H1 (cell line): ENCODE data around the gene PAQR8. TPM values are rescaled to one million over a fixed set of nuclear protein-coding genes. Genes with fewer than 3 reads are reported as not detected.

Experiments used
- BRCA1 ChIP-seq: IDR thresholded peaks from 2 replicates; pipeline ENCODE4 v1.6.1; 2012; ENCODE audit warnings: low read depth, low read length, improper control_type of control experiment
- CHD1 ChIP-seq: IDR thresholded peaks from 2 replicates; pipeline ENCODE4 v1.6.1; 2012; ENCODE audit warnings: low read depth, low read length, improper control_type of control experiment
- CHD7 ChIP-seq: fragments of 300-600 bp; sonication (generic); IDR thresholded peaks from 2 replicates; pipeline ENCODE4 v1.7.1; 2012; ENCODE audit warnings: low read length, moderate library complexity, mild to moderate bottlenecking, inconsistent platforms; ENCODE audit not compliant: insufficient replicate concordance
- E2F6 ChIP-seq: IDR thresholded peaks from 2 replicates; pipeline ENCODE4 v1.6.1; 2012; ENCODE audit warnings: inconsistent platforms
- polyA plus RNA-seq, 7 experiments: library from polyadenylated mRNA; depleted of rRNA in 3 of 7; stranded (reverse) in 5 of 7; unstranded in 2 of 7; fragments of >200 nt in 5 of 7; fragments of 200-250 nt in 2 of 7; gene quantifications; 1 replicate in 5 of 7; 2 replicates in 1 of 7; 4 replicates in 1 of 7; pipeline versions ENCODE4 v1.2.1 to v1.2.3, GENCODE V29; 2011 to 2013; ENCODE audit warnings: missing spikeins in 2 of 7, mixed read lengths in 2 of 7
- total RNA-seq: library from RNA; stranded (reverse); fragmentation: NEBNext Ultra II Directional; extraction: Animal tissue kit (Norgen Biotek cat#: 25700); gene quantifications from 2 replicates; pipeline ENCODE4 v1.2.1, GENCODE V29; 2021

Gene PAQR8
- total and polyA plus RNA-seq, 2 of the 8 experiments (the other 6 are each of a cell fraction or from before 2014, with no cell fraction given): 7.6 to 9.6 TPM

- TF ChIP-seq CHD7: no peak
- no peak for TF ChIP-seq BRCA1
- no peak for TF ChIP-seq CHD1
- no peak for TF ChIP-seq E2F6
- TF ChIP-seq, all 59 proteins: peak for 0
These were observed 15.4 kb upstream of the PAQR8 start (continued) for GRCh38 chr6:52346503-52346902.
